ENCODE results near the gene PRRC2A. TPM values are rescaled to one million over a fixed set of nuclear protein-coding genes. Genes with fewer than 3 reads are reported as not detected.

PRRC2A gene
- total and polyA plus RNA-seq, 8 donors: 49.4 to 125 (median 93.7) TPM

DNA sequence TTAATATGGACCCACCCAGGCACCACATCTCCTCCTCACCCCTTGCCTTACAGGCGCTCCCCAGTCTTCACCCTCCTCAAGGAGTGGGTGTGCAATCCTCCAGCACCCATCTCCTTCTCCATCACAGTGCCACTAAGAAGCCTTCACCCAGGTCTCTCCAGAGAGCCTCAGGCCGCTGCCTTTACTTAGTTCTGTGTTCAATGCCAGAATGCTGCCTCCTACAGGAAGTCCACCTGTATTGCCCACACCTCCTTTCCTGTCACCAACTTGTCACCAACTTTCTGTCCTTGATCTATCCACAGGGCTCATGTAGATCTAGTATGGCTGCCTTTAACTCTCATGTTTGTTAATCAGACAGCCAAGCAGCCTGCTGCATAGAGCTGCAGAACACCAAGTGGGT is 35.0 kb upstream of the PRRC2A start:
- Histone ChIP-seq H3K36me3 (no peaks in the 10 kb centered on the region), H3K27me3 (peaks cover 0 to 25% (median 0%) of the 10 kb centered on the region in 3 donors), H3K4me3 (no peak overlapping the region), H3K9me3 (no peaks in the 10 kb centered on the region), H3K27ac (peak overlapping the region in 3 of 5 donors; percentile 29 to 76 (median 73)), H3K4me1 (peaks cover 9 to 60% (median 20%) of the 10 kb centered on the region in 4 donors)
- intact Hi-C loops (cut with DNase I; ENCODE audit: low total_unique reads): no loop called here
- no peak for TF ChIP-seq EP300 (IDR thresholded peaks at IDR 0.05)
- TF ChIP-seq, protein P1, sequence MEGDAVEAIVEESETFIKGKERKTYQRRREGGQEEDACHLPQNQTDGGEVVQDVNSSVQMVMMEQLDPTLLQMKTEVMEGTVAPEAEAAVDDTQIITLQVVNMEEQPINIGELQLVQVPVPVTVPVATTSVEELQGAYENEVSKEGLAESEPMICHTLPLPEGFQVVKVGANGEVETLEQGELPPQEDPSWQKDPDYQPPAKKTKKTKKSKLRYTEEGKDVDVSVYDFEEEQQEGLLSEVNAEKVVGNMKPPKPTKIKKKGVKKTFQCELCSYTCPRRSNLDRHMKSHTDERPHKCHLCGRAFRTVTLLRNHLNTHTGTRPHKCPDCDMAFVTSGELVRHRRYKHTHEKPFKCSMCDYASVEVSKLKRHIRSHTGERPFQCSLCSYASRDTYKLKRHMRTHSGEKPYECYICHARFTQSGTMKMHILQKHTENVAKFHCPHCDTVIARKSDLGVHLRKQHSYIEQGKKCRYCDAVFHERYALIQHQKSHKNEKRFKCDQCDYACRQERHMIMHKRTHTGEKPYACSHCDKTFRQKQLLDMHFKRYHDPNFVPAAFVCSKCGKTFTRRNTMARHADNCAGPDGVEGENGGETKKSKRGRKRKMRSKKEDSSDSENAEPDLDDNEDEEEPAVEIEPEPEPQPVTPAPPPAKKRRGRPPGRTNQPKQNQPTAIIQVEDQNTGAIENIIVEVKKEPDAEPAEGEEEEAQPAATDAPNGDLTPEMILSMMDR (IDR thresholded peaks at IDR 0.05): peak in 1 of 7 experiments; percentile 20
- DNase-seq: no peak
- WGBS, 5 donors: 56 to 73% (median 56%) methylated on average over 2 of the region's 2 CpGs

DNA sequence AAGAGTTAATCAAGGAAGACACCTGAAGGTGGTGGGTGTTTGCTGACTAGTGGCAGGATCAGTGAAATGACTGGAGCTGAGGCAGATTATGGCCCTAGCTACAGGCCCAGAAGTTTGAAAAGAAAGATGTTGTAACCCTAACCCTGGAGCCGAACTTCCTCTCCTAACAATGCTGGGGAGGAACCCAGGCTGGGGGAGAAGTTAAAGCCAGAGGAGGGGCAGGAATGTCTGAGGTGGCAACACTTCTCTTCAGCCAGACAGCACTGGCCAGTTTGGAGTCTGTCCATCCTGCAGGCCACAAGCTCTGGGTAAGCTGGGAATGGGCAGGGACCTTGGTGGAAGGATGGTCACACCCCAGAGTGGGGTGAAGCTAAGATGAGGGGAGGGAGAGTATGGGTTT is 34.5 kb upstream of the PRRC2A start, which contains the start of gene LST1:
TSS of gene LST1 (plus strand) at position 270 of the 400 bp plus-strand sequence. CDS start 1,023 bp downstream, outside the sequence.
- Histone ChIP-seq H3K4me1 (peaks cover 6 to 57% (median 16%) of the 10 kb centered on the region in 4 donors), H3K4me3 (peak within 1 kb of the TSS in 2 of 4 donors; percentile 26 to 31), H3K9me3 (no peaks in the 10 kb centered on the region), H3K27ac (peak within 1 kb of the TSS in 4 of 5 donors; percentile 16 to 76 (median 53)), H3K27me3 (peaks cover 0 to 25% (median 0%) of the 10 kb centered on the region in 3 donors), H3K36me3 (no peaks in the 10 kb centered on the region)
- intact Hi-C loops (cut with DNase I; ENCODE audit: low total_unique reads): no loop called here
- TF ChIP-seq POLR2A (IDR thresholded peaks at IDR 0.05) (no peak), EP300 (IDR thresholded peaks at IDR 0.05) (no peak), POLR2AphosphoS5 (IDR thresholded peaks at IDR 0.05) (no peak)
- TF ChIP-seq, protein P1 (IDR thresholded peaks at IDR 0.05): no peak
- DNase-seq: no peak
- 29 to 67% (median 56%) methylated on average over 1 of the region's 1 CpG for WGBS, 5 donors

DNA sequence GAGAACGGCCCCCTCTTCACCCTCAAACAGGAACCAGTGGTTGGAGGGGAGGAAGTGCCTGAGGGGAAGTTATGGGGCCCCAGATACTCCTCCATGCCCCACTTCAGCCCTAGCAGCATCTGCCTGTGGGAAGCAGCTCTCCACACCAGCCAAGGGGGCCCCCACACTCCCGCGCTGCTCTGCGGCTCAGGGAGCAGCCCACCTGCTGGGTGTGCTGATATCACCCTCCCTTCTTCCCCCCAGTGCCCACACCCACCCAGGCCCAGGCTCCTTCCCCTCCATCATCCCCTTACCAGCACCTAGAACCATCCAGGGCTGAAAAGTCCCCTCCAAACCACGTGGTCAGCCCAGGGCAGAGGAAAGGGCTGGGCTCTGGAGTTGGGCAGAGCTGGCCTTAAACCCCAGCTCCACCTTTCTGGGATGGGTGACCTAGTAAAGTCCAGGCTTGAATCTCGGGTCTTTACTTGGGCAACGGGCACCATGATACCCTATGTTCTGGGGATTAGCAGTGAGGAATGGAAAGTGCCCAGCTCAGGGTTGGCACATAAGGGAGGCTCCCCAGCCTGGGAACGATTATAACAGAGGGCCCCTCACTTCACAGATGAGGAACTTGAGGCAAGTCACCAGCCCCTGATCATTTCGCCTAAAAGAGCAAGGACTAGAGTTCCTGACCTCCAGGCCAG is 33.8 kb upstream of the PRRC2A start:
- Histone ChIP-seq H3K27ac (peak overlapping the region in 4 of 5 donors; percentile 16 to 76 (median 53)), H3K4me3 (peak overlapping the region in 2 of 4 donors; percentile 26 to 31), H3K9me3 (no peaks in the 10 kb centered on the region), H3K36me3 (no peaks in the 10 kb centered on the region), H3K4me1 (peaks cover 2 to 50% (median 10%) of the 10 kb centered on the region in 4 donors), H3K27me3 (peaks cover 0 to 25% (median 0%) of the 10 kb centered on the region in 3 donors)
- intact Hi-C loops (cut with DNase I; ENCODE audit: low total_unique reads): no loop called here
- WGBS, 5 donors: 46 to 58% (median 55%) methylated on average over 8 to 9 of the region's 9 CpGs
- TF ChIP-seq POLR2A (IDR thresholded peaks at IDR 0.05) (no peak), EP300 (IDR thresholded peaks at IDR 0.05) (no peak), POLR2AphosphoS5 (IDR thresholded peaks at IDR 0.05) (no peak)
- TF ChIP-seq, protein P1 (IDR thresholded peaks at IDR 0.05): no peak
- DNase-seq: peak in 1 of 2 donors; percentile 40

DNA sequence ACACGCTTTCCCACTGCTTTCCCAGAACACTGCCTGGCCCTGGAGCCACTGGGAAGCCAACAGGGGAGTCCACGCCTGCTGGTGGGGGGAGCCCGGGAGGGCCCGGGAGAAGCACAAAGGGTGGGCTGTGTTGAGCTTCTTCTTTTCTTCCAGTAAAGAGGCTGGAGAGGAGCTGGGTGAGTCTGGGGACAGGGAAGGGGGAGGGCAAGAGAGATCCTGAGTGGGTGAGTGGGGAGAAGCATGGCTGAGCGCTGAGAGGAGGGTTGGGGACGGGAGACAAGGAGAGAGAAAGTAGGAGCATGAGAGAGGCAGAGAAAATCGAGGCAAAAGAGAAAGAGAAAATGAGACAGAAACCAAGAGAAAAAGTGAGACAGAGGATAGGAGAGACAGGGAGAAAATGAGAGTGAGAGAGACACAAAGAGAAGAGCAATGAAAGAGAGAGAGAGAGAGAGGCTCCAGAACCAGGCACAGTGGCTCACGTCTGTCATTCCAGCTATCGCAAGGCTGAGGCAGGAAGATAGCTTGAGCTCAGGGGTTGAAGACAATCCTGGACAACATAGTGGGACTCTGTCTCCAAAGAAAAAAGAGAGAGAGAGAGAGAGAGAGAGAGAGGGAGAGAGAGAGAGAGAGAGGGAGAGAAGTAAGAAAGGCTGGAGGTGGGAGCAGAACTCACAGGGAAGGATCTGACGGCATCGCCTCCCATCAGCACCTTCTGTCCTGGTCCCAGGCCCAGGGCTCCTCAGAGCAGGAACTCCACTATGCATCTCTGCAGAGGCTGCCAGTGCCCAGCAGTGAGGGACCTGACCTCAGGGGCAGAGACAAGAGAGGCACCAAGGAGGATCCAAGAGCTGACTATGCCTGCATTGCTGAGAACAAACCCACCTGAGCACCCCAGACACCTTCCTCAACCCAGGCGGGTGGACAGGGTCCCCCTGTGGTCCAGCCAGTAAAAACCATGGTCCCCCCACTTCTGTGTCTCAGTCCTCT is 32.4 kb upstream of the PRRC2A start:
- no peak for TF ChIP-seq POLR2A (IDR thresholded peaks at IDR 0.05)
- no peak for TF ChIP-seq POLR2AphosphoS5 (IDR thresholded peaks at IDR 0.05)
- TF ChIP-seq EP300 (IDR thresholded peaks at IDR 0.05): no peak
- TF ChIP-seq, protein P1 (IDR thresholded peaks at IDR 0.05): no peak
- intact Hi-C loops (cut with DNase I; ENCODE audit: low total_unique reads): no loop called here
- Histone ChIP-seq H3K27ac (peak overlapping the region in 2 of 5 donors; percentile 73 to 76), H3K27me3 (peaks cover 0 to 25% (median 0%) of the 10 kb centered on the region in 3 donors), H3K9me3 (no peaks in the 10 kb centered on the region), H3K4me1 (peaks cover 0 to 37% (median 4%) of the 10 kb centered on the region in 4 donors), H3K36me3 (no peaks in the 10 kb centered on the region), H3K4me3 (peak overlapping the region in 2 of 4 donors; percentile 26 to 31)
- DNase-seq: no peak
- 54 to 72% (median 65%) methylated on average over 11 to 12 of the region's 12 CpGs for WGBS, 5 donors
